Measurements from ENCODE around the gene ANKRD55. TPM values are rescaled to one million over a fixed set of nuclear protein-coding genes. Genes with fewer than 3 reads are reported as not detected.
"Not testable (repeated sequence)": the region's sequence is repeated elsewhere in the genome, so short reads cannot be mapped to it uniquely, and the experiment has no call there.

ANKRD55 gene
- total and polyA plus RNA-seq, 2 of the 8 experiments (the other 6 are each of a cell fraction or from before 2014, with no cell fraction given) = not detected

DNA sequence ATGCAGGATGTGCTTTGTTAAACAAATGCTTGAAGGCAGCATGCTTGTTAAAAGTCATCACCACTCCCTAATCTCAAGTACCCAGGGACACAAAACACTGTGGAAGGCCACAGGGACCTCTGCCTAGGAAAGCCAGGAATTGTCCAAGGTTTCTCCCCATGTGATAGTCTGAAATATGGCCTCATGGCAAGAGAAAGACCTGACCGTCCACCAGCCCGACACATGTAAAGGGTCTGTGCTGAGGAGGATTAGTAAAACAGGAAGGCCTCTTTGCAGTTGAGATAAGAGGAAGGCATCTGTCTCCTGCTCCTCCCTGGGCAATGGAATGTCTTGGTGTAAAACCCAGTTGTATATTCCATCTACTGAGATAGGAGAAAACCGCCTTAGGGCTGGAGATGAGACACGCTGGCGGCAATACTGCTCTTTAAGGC is 75.9 kb downstream of the ANKRD55 start:
- Histone ChIP-seq H2AFZ (ENCODE audit: low read length) (0 out of 2 replicates have a peak overlapping the region, but pooled peaks have one; percentile 38), H2BK20ac (ENCODE audit: low read length) (0 out of 2 replicates have a peak overlapping the region, but pooled peaks have one; percentile 86), H3K4me2 (ENCODE audit: insufficient read depth in 1 of 2, low read depth in 2 of 2, low read length in 2 of 2) (0 out of 4 replicates have a peak overlapping the region, but pooled peaks of 1 of the 2 experiments have one; percentile 4)
- POLR2A ChIA-PET (ENCODE audit: partially characterized antibody); CTCF ChIA-PET (ENCODE audit: partially characterized antibody); DNase-seq (ENCODE audit: low read depth in 1 of 2, low spot score in 2 of 2); H3K23me2 ChIP-seq (ENCODE audit: low read depth, low read length); H3K27ac ChIP-seq (ENCODE audit: low read depth, low read length); H3K79me1 ChIP-seq (ENCODE audit: low read depth, low read length); H4K5ac ChIP-seq (ENCODE audit: insufficient read length, low read depth, low read length); H2BK15ac ChIP-seq (ENCODE audit: low read length); H3K4me1 ChIP-seq (replicated peaks in 1 of 4; ENCODE audit: control insufficient read depth in 3 of 4, insufficient read depth in 4 of 4, low read length in 3 of 4); H4K8ac ChIP-seq (ENCODE audit: extremely low read depth, insufficient read depth, low read length); H3K9ac ChIP-seq (replicated peaks in 1 of 4; ENCODE audit: extremely low read depth in 1 of 4, low read depth in 3 of 4, low read length in 3 of 4); H2AK5ac ChIP-seq (ENCODE audit: low read depth, low read length); FAIRE-seq; H2BK5ac ChIP-seq (ENCODE audit: low read depth, low read length); H3K18ac ChIP-seq (ENCODE audit: extremely low read depth, low read length); H3K4ac ChIP-seq (replicated peaks; ENCODE audit: insufficient read length, low read depth, low read length); H3K79me2 ChIP-seq (ENCODE audit: control insufficient read depth in 1 of 2, insufficient read depth in 2 of 2, low read length in 2 of 2); H3K56ac ChIP-seq (replicated peaks; ENCODE audit: insufficient read length, low read depth, low read length); H3K27me3 ChIP-seq (replicated peaks in 1 of 4; ENCODE audit: control insufficient read depth in 3 of 4, extremely low read depth in 1 of 4, insufficient read depth in 3 of 4, low read length in 3 of 4); H3K4me3 ChIP-seq (ENCODE audit: extremely low read depth in 1 of 4, insufficient read depth in 2 of 4, low read depth in 3 of 4, low read length in 4 of 4); H3K9me3 ChIP-seq (ENCODE audit: insufficient read depth in 2 of 2, low read depth in 1 of 2, low read length in 1 of 2); H3K36me3 ChIP-seq (ENCODE audit: control insufficient read depth in 2 of 4, insufficient read depth in 4 of 4, low read length in 3 of 4); H4K91ac ChIP-seq (replicated peaks; ENCODE audit: insufficient read length, low read length); H3K23ac ChIP-seq (ENCODE audit: insufficient read length); H3K14ac ChIP-seq (ENCODE audit: insufficient read length); H2BK12ac ChIP-seq (ENCODE audit: low read depth, low read length); H4K20me1 ChIP-seq (replicated peaks in 1 of 2; ENCODE audit: control insufficient read depth in 1 of 2, insufficient read depth in 2 of 2, low read length in 2 of 2); H2BK120ac ChIP-seq (replicated peaks; ENCODE audit: low read depth, low read length): not testable (repeated sequence)
- WGBS, 2 experiments (ENCODE audit: extremely low coverage in 1 of 2, insufficient coverage in 1 of 2, insufficient read length in 1 of 2, insufficient replicate concordance in 2 of 2, low coverage in 1 of 2, low lambda C conversion rate in 2 of 2, missing lambda C conversion rate in 1 of 2) = 82% methylated on average over 5 of the region's 5 CpGs; no CpG with 5 or more reads in 1 of the 2 experiments

DNA sequence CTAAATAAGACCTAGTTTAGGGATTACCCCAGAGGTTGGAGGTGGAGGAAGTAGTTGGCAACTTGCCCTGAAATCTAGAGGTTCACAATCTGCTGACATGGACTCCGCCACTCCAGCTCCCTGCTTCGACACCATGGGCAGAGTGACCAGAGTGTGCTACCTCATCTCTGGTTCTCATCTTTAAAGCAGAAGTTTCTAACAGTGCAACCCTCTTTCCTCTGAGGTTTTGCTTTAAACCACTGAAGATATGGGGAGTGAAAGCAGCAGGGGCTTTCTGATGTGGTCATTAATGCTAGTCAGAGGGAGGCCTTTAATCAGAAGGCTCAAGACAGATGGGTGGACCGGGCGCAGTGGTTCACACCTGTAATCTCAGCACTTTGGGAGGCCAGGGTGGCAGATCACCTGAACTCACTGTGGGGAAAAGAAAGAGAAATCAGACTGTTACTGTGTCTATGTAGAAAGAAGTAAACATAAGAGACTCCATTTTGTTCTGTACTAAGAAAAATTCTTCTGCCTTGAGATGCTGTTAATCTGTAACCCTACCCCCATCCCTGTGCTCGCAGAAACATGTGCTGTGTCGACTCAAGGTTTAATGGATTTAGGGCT is 76.4 kb downstream of the ANKRD55 start:
- POLR2A ChIA-PET (ENCODE audit: partially characterized antibody); DNase-seq (ENCODE audit: low read depth in 1 of 2, low spot score in 2 of 2); H3K79me1 ChIP-seq (ENCODE audit: low read depth, low read length): not testable (repeated sequence)

More for the DNA sequence above, 76.4 kb downstream of the ANKRD55 start:
- not testable (repeated sequence) for H3K27me3 ChIP-seq (replicated peaks in 1 of 4; ENCODE audit: control insufficient read depth in 3 of 4, extremely low read depth in 1 of 4, insufficient read depth in 3 of 4, low read length in 3 of 4); FAIRE-seq; H3K18ac ChIP-seq (ENCODE audit: extremely low read depth, low read length); H2BK15ac ChIP-seq (ENCODE audit: low read length); H3K23ac ChIP-seq (ENCODE audit: insufficient read length); H3K9me3 ChIP-seq (ENCODE audit: insufficient read depth in 2 of 2, low read depth in 1 of 2, low read length in 1 of 2); H3K79me2 ChIP-seq (ENCODE audit: control insufficient read depth in 1 of 2, insufficient read depth in 2 of 2, low read length in 2 of 2); H3K23me2 ChIP-seq (ENCODE audit: low read depth, low read length); H3K36me3 ChIP-seq (ENCODE audit: control insufficient read depth in 2 of 4, insufficient read depth in 4 of 4, low read length in 3 of 4); H3K9ac ChIP-seq (replicated peaks in 1 of 4; ENCODE audit: extremely low read depth in 1 of 4, low read depth in 3 of 4, low read length in 3 of 4); H3K56ac ChIP-seq (replicated peaks; ENCODE audit: insufficient read length, low read depth, low read length); H4K20me1 ChIP-seq (replicated peaks in 1 of 2; ENCODE audit: control insufficient read depth in 1 of 2, insufficient read depth in 2 of 2, low read length in 2 of 2); H4K5ac ChIP-seq (ENCODE audit: insufficient read length, low read depth, low read length); H4K8ac ChIP-seq (ENCODE audit: extremely low read depth, insufficient read depth, low read length); H2BK5ac ChIP-seq (ENCODE audit: low read depth, low read length); H3K4me1 ChIP-seq (replicated peaks in 1 of 4; ENCODE audit: control insufficient read depth in 3 of 4, insufficient read depth in 4 of 4, low read length in 3 of 4); H2AK5ac ChIP-seq (ENCODE audit: low read depth, low read length); H3K4ac ChIP-seq (replicated peaks; ENCODE audit: insufficient read length, low read depth, low read length); H4K91ac ChIP-seq (replicated peaks; ENCODE audit: insufficient read length, low read length); H3K14ac ChIP-seq (ENCODE audit: insufficient read length); H3K4me3 ChIP-seq (ENCODE audit: extremely low read depth in 1 of 4, insufficient read depth in 2 of 4, low read depth in 3 of 4, low read length in 4 of 4); H3K27ac ChIP-seq (ENCODE audit: low read depth, low read length)
- Histone ChIP-seq H2BK12ac (ENCODE audit: low read depth, low read length) (0 out of 2 replicates have a peak overlapping the region, but pooled peaks have one; percentile 84), H2AFZ (ENCODE audit: low read length) (peak overlapping the region; percentile 35; the same call in 1 of the 2 replicates), H3K4me2 (ENCODE audit: insufficient read depth in 1 of 2, low read depth in 2 of 2, low read length in 2 of 2) (0 out of 4 replicates have a peak overlapping the region, but pooled peaks of 1 of the 2 experiments have one; percentile 4), H2BK120ac (replicated peaks; ENCODE audit: low read depth, low read length) (peak overlapping the region; percentile 45), H2BK20ac (ENCODE audit: low read length) (peak overlapping the region; percentile 74)
- CTCF ChIA-PET (ENCODE audit: partially characterized antibody) = interaction anchor here (1.3 kb wide), 1 partner anchor 221 kb away, joined by 3 read pairs; no protein-coding TSS in a partner anchor
- 80% methylated on average over 6 of the region's 6 CpGs; no CpG with 5 or more reads in 1 of the 2 experiments for WGBS, 2 experiments (ENCODE audit: extremely low coverage in 1 of 2, insufficient coverage in 1 of 2, insufficient read length in 1 of 2, insufficient replicate concordance in 2 of 2, low coverage in 1 of 2, low lambda C conversion rate in 2 of 2, missing lambda C conversion rate in 1 of 2)
